ENCODE results near the gene CYP26A1. TPM values are rescaled to one million over a fixed set of nuclear protein-coding genes. Genes with fewer than 3 reads are reported as not detected.
A peak's percentile ranks its signal among the peaks of the same experiment; 100 is the strongest.

Gene CYP26A1
- total RNA-seq, 1 donor from 2014 or later = not detected

- TF ChIP-seq CTCF (conservative IDR thresholded peaks at IDR 0.05; ENCODE audit: low read depth, low read length) = no peak
- DNase-seq (ENCODE audit: low read depth) = no peak
- H3K4me3 ChIP-seq (ENCODE audit: low read depth, low read length) = no peak overlapping the region
Measured at GRCh38 chr10:93103953-93104352, 30.3 kb downstream of the CYP26A1 start.

GRCh38 chr10:93106631-93107072 lies 33.0 kb downstream of the CYP26A1 start:
- TF ChIP-seq CTCF (conservative IDR thresholded peaks at IDR 0.05; ENCODE audit: low read depth, low read length) = no peak
- DNase-seq (ENCODE audit: low read depth) = no peak
- no peak overlapping the region for H3K4me3 ChIP-seq (ENCODE audit: low read depth, low read length)

GRCh38 chr10:93110472-93111146 lies 36.9 kb downstream of the CYP26A1 start:
- TF ChIP-seq CTCF (conservative IDR thresholded peaks at IDR 0.05; ENCODE audit: low read depth, low read length) = no peak
- H3K4me3 ChIP-seq (ENCODE audit: low read depth, low read length) = no peak overlapping the region
- no peak for DNase-seq (ENCODE audit: low read depth)

- H3K4me3 ChIP-seq (ENCODE audit: low read depth, low read length) = no peak overlapping the region
- no peak for TF ChIP-seq CTCF (conservative IDR thresholded peaks at IDR 0.05; ENCODE audit: low read depth, low read length)
- no peak for DNase-seq (ENCODE audit: low read depth)
Measured at GRCh38 chr10:93113042-93113441, 39.3 kb downstream of the CYP26A1 start.

- DNase-seq (ENCODE audit: low read depth) = no peak
- no peak overlapping the region for H3K4me3 ChIP-seq (ENCODE audit: low read depth, low read length)
- peak; percentile 66 for TF ChIP-seq CTCF (conservative IDR thresholded peaks at IDR 0.05; ENCODE audit: low read depth, low read length)
Measured at GRCh38 chr10:93115661-93116383, 42.1 kb downstream of the CYP26A1 start.

GRCh38 chr10:93121311-93121710 lies 47.6 kb downstream of the CYP26A1 start:
- TF ChIP-seq CTCF (conservative IDR thresholded peaks at IDR 0.05; ENCODE audit: low read depth, low read length) = no peak
- H3K4me3 ChIP-seq (ENCODE audit: low read depth, low read length) = no peak overlapping the region
- DNase-seq (ENCODE audit: low read depth) = no peak
